H1 (cell line): ENCODE measurements around the gene LY6G6F. TPM values are rescaled to one million over a fixed set of nuclear protein-coding genes. Genes with fewer than 3 reads are reported as not detected.

ENCODE experiments used
- ATF2 ChIP-seq: IDR thresholded peaks from 2 replicates; pipeline ENCODE4 v1.6.1; 2012; ENCODE audit warnings: low read length, inconsistent platforms
- ATF3 ChIP-seq: IDR thresholded peaks from 2 replicates; pipeline ENCODE4 v1.6.1; 2011; ENCODE audit warnings: low read depth, mild to moderate bottlenecking, low read length; ENCODE audit not compliant: insufficient read depth
- BRCA1 ChIP-seq: IDR thresholded peaks from 2 replicates; pipeline ENCODE4 v1.6.1; 2012; ENCODE audit warnings: low read depth, low read length, improper control_type of control experiment
- CBX5 ChIP-seq: fragments of 300-800, 300-1000 bp; sonication (generic); IDR thresholded peaks from 2 replicates; pipeline ENCODE4 v1.7.1; 2016; ENCODE audit warnings: antibody characterized with exemption, low read length, low read depth
- HDAC6 ChIP-seq: IDR thresholded peaks from one replicate; pipeline ENCODE4 v1.7.1; 2012; ENCODE audit warnings: low read depth, mild to moderate bottlenecking, inconsistent platforms, low read length, moderate library complexity
- MAX ChIP-seq: IDR thresholded peaks from 2 replicates; pipeline ENCODE4 v1.6.1; 2012; ENCODE audit warnings: inconsistent platforms
- PHF8 ChIP-seq: fragments of 200-600 bp; sonication (generic); conservative IDR thresholded peaks from 2 replicates; pipeline ENCODE4 v1.7.1; 2012; ENCODE audit warnings: low read depth, mild to moderate bottlenecking, inconsistent platforms, low read length, moderate library complexity
- POLR2AphosphoS5 ChIP-seq: IDR thresholded peaks from 2 replicates; pipeline ENCODE4 v1.6.1; 2011; ENCODE audit warnings: low read depth, low read length
- RNF2 ChIP-seq: fragments of 200-900, 300-1000 bp; sonication (generic); IDR thresholded peaks from 2 replicates; pipeline ENCODE4 v1.7.1; 2016; ENCODE audit warnings: borderline replicate concordance, low read depth, mild to moderate bottlenecking, antibody characterized with exemption, low read length; ENCODE audit not compliant: poor library complexity, severe bottlenecking; ENCODE audit errors: missing control alignments
- USF2 ChIP-seq: IDR thresholded peaks from 2 replicates; pipeline ENCODE4 v1.6.1; 2011; ENCODE audit warnings: low read length, improper control_type of control experiment
- polyA plus RNA-seq, 7 experiments: library from polyadenylated mRNA; depleted of rRNA in 3 of 7; stranded (reverse) in 5 of 7; unstranded in 2 of 7; fragments of >200 nt in 5 of 7; fragments of 200-250 nt in 2 of 7; gene quantifications; 1 replicate in 5 of 7; 2 replicates in 1 of 7; 4 replicates in 1 of 7; pipeline versions ENCODE4 v1.2.1 to v1.2.3, GENCODE V29; 2011 to 2013; ENCODE audit warnings: missing spikeins in 2 of 7, mixed read lengths in 2 of 7
- total RNA-seq: library from RNA; stranded (reverse); fragmentation: NEBNext Ultra II Directional; extraction: Animal tissue kit (Norgen Biotek cat#: 25700); gene quantifications from 2 replicates; pipeline ENCODE4 v1.2.1, GENCODE V29; 2021

LY6G6F gene
- total and polyA plus RNA-seq, 2 of the 8 experiments (the other 6 are each of a cell fraction or from before 2014, with no cell fraction given) = not detected

GRCh38 chr6:31690231-31691077, 16.2 kb upstream of the LY6G6F start (continued):
- TF ChIP-seq USF2 = no peak
- no peak for TF ChIP-seq POLR2AphosphoS5
- TF ChIP-seq HDAC6 = no peak
- TF ChIP-seq MAX = no peak
- TF ChIP-seq ATF3 = no peak
- no peak for TF ChIP-seq BRCA1
- TF ChIP-seq ATF2 = no peak
- no peak for TF ChIP-seq RNF2
- no peak for TF ChIP-seq PHF8
- no peak for TF ChIP-seq CBX5
